ENCODE measurements around the gene PPP2R2D.
"Not testable (repeated sequence)": the region's sequence is repeated elsewhere in the genome, so short reads cannot be mapped to it uniquely, and the experiment has no call there.

The PPP2R2D gene

GRCh38 chr10:131899116-131899690 is 1.6 kb upstream of the PPP2R2D start:
- intact Hi-C loops (cut with DNase I), result no loop called here
- no peak for DNase-seq

- DNase-seq, result peak in 1 of 42 donors; percentile 11
- intact Hi-C loops (cut with DNase I), result loop anchor here (2.0 to 5.0 kb wide), 2 partner anchors 62 to 83 kb away; no protein-coding TSS in a partner anchor
Measured at GRCh38 chr10:131899695-131900349, 986 bp upstream of the PPP2R2D start.

GRCh38 chr10:131901181-131901829 is 497 bp downstream of the PPP2R2D start:
- peak in 38 of 42 donors; percentile 11 to 66 (median 40) for DNase-seq
- intact Hi-C loops (cut with DNase I), result loop anchor here (2.0 to 5.0 kb wide), 2 partner anchors 61 to 81 kb away; no protein-coding TSS in a partner anchor

- no peak for DNase-seq
- intact Hi-C loops (cut with DNase I), result loop anchor here (5.0 kb wide), 1 partner anchor 60 kb away; no protein-coding TSS in a partner anchor
Measured at GRCh38 chr10:131902211-131902610, 1.4 kb downstream of the PPP2R2D start.

- DNase-seq, result no peak
- intact Hi-C loops (cut with DNase I), result loop anchor here (5.0 kb wide), 1 partner anchor 60 kb away; no protein-coding TSS in a partner anchor
Measured at GRCh38 chr10:131902691-131903090, 1.9 kb downstream of the PPP2R2D start.

GRCh38 chr10:131905267-131905571 is 4.4 kb downstream of the PPP2R2D start:
- intact Hi-C loops (cut with DNase I), result no loop called here
- no peak for DNase-seq

- DNase-seq, result peak in 5 of 42 donors; percentile 32 to 50 (median 44)
- intact Hi-C loops (cut with DNase I), result no loop called here
Measured at GRCh38 chr10:131905603-131906268, 4.9 kb downstream of the PPP2R2D start.

- intact Hi-C loops (cut with DNase I), result no loop called here
- DNase-seq, result no peak
Measured at GRCh38 chr10:131906269-131906639, 5.4 kb downstream of the PPP2R2D start.

GRCh38 chr10:131907679-131908078 is 6.9 kb downstream of the PPP2R2D start:
- no peak for DNase-seq
- intact Hi-C loops (cut with DNase I), result no loop called here

- no peak for DNase-seq
- intact Hi-C loops (cut with DNase I), result no loop called here
Measured at GRCh38 chr10:131908151-131908550, 7.3 kb downstream of the PPP2R2D start.

- DNase-seq, result peak in 1 of 42 donors; percentile 0
- intact Hi-C loops (cut with DNase I), result no loop called here
Measured at GRCh38 chr10:131909014-131909808, 8.4 kb downstream of the PPP2R2D start.

GRCh38 chr10:131909929-131910328 is 9.1 kb downstream of the PPP2R2D start:
- peak in 1 of 42 donors; percentile 2 for DNase-seq
- intact Hi-C loops (cut with DNase I), result no loop called here

- intact Hi-C loops (cut with DNase I), result no loop called here
Measured at GRCh38 chr10:131910663-131911314, 10.0 kb downstream of the PPP2R2D start.

GRCh38 chr10:131911451-131911850 is 10.6 kb downstream of the PPP2R2D start:
- intact Hi-C loops (cut with DNase I), result no loop called here
- DNase-seq, result peak in 1 of 42 donors; percentile 34

More at GRCh38 chr10:131910663-131911314, 10.0 kb downstream of the PPP2R2D start:
- DNase-seq, result peak in 1 of 42 donors; percentile 16

GRCh38 chr10:131912620-131913019 is 11.8 kb downstream of the PPP2R2D start:
- intact Hi-C loops (cut with DNase I), result no loop called here
- peak in 1 of 42 donors; percentile 5 for DNase-seq

GRCh38 chr10:131915484-131915883 is 14.7 kb downstream of the PPP2R2D start:
- intact Hi-C loops (cut with DNase I), result no loop called here

GRCh38 chr10:131915990-131916766 is 15.4 kb downstream of the PPP2R2D start:
- intact Hi-C loops (cut with DNase I), result no loop called here
- peak in 1 of 42 donors; percentile 19 for DNase-seq

More at GRCh38 chr10:131915484-131915883, 14.7 kb downstream of the PPP2R2D start:
- DNase-seq, result peak in 3 of 42 donors; percentile 2 to 8 (median 2)

- DNase-seq, result peak in 1 of 42 donors; percentile 2
- intact Hi-C loops (cut with DNase I), result not testable (repeated sequence)
Measured at GRCh38 chr10:131916767-131917160, 16.0 kb downstream of the PPP2R2D start.

All from head of caudate nucleus (tissue), 42 donors.